Endometrium (tissue), 2 donors: ENCODE data around the gene EEF1A1.
A peak's percentile ranks its signal among the peaks of the same experiment; 100 is the strongest.
"Not testable (repeated sequence)": the region's sequence is repeated elsewhere in the genome, so short reads cannot be mapped to it uniquely, and the experiment has no call there.

ENCODE experiments used
- FAIRE-seq: peaks from 2 replicates; lab custom pipeline; 2012; peaks lifted over from hg19 to GRCh38; lab: Jason Lieb, UNC
- donor health status: control.
- donor health status: control.

The EEF1A1 gene

GRCh38 chr6:73520688-73521350 is at the start of gene EEF1A1:
Gene EEF1A1 (minus strand): TSS chr6:73521032. CDS start chr6:73520026, 1,006 bp downstream.
- peak; percentile 87 for FAIRE-seq

GRCh38 chr6:73569121-73569520 is 48.3 kb upstream of the EEF1A1 start:
- FAIRE-seq = no peak

- no peak for FAIRE-seq
Measured at GRCh38 chr6:73566954-73567591, 46.2 kb upstream of the EEF1A1 start.

- FAIRE-seq = not testable (repeated sequence)
Measured at GRCh38 chr6:73566486-73566871, 45.6 kb upstream of the EEF1A1 start.

GRCh38 chr6:73565767-73566485 is 45.1 kb upstream of the EEF1A1 start:
- no peak for FAIRE-seq

- no peak for FAIRE-seq
Measured at GRCh38 chr6:73564578-73565345, 43.9 kb upstream of the EEF1A1 start.

GRCh38 chr6:73562558-73562957 is 41.7 kb upstream of the EEF1A1 start:
- FAIRE-seq = no peak

GRCh38 chr6:73560853-73561407 is 40.1 kb upstream of the EEF1A1 start:
- FAIRE-seq = no peak

GRCh38 chr6:73560182-73560732 is 39.4 kb upstream of the EEF1A1 start:
- FAIRE-seq = no peak

GRCh38 chr6:73559399-73559794 is 38.6 kb upstream of the EEF1A1 start:
- FAIRE-seq = not testable (repeated sequence)

- FAIRE-seq = no peak
Measured at GRCh38 chr6:73558624-73559398, 38.0 kb upstream of the EEF1A1 start.

- no peak for FAIRE-seq
Measured at GRCh38 chr6:73556836-73557235, 36.0 kb upstream of the EEF1A1 start.

- FAIRE-seq = not testable (repeated sequence)
Measured at GRCh38 chr6:73555380-73555949, 34.6 kb upstream of the EEF1A1 start.

- not testable (repeated sequence) for FAIRE-seq
Measured at GRCh38 chr6:73551115-73551514, 30.3 kb upstream of the EEF1A1 start.

GRCh38 chr6:73548458-73549446 is 27.9 kb upstream of the EEF1A1 start:
- FAIRE-seq = no peak

GRCh38 chr6:73547036-73547435 is 26.2 kb upstream of the EEF1A1 start:
- no peak for FAIRE-seq

- FAIRE-seq = no peak
Measured at GRCh38 chr6:73542891-73543290, 22.1 kb upstream of the EEF1A1 start.

- FAIRE-seq = not testable (repeated sequence)
Measured at GRCh38 chr6:73542481-73542880, 21.6 kb upstream of the EEF1A1 start.

GRCh38 chr6:73538116-73538779 is 17.4 kb upstream of the EEF1A1 start:
- no peak for FAIRE-seq
